HFF-Myc (cell line): ENCODE data around the gene CPTP.

ENCODE experiments used
- DNase-seq: peaks from one replicate; pipeline ENCODE4 v3.0.0-alpha.2; 2011; ENCODE audit warnings: low read depth; ENCODE audit errors: extremely low read depth
- H3K4me3 ChIP-seq: replicated peaks from 2 replicates; pipeline ENCODE4 v1.5.1; 2011; ENCODE audit warnings: low read depth, mild to moderate bottlenecking, control low read depth, low read length
- CTCF ChIP-seq: IDR thresholded peaks from 2 replicates; pipeline ENCODE4 v1.5.1; 2012; ENCODE audit warnings: mild to moderate bottlenecking, low read depth, low read length, control low read depth; ENCODE audit errors: missing control alignments

CPTP gene

GRCh38 chr1:1281533-1282321 lies 42.9 kb upstream of the CPTP start:
- no peak for TF ChIP-seq CTCF
- DNase-seq: no peak
- no peak overlapping the region for H3K4me3 ChIP-seq

- TF ChIP-seq CTCF: no peak
- DNase-seq: no peak
- H3K4me3 ChIP-seq: no peak overlapping the region
Observed at GRCh38 chr1:1282998-1283397, 41.6 kb upstream of the CPTP start.

- no peak overlapping the region for H3K4me3 ChIP-seq
- TF ChIP-seq CTCF: no peak
- no peak for DNase-seq
Observed at GRCh38 chr1:1283821-1284220, 40.8 kb upstream of the CPTP start.

GRCh38 chr1:1284221-1285101 lies 40.1 kb upstream of the CPTP start:
- TF ChIP-seq CTCF: no peak
- DNase-seq: no peak
- no peak overlapping the region for H3K4me3 ChIP-seq

- DNase-seq: no peak
- H3K4me3 ChIP-seq: no peak overlapping the region
- TF ChIP-seq CTCF: no peak
Observed at GRCh38 chr1:1285102-1285571, 39.5 kb upstream of the CPTP start.

GRCh38 chr1:1285611-1286311 lies 38.8 kb upstream of the CPTP start:
- no peak overlapping the region for H3K4me3 ChIP-seq
- no peak for TF ChIP-seq CTCF
- DNase-seq: no peak
